Activated CD4-positive, alpha-beta T cell treated with anti-CD3 and anti-CD28 coated beads, Interleukin-2, amount 50 U/mL, for 16 hours (primary cell): Measurements from ENCODE around the gene TTC39B.

Experiments
- DNase-seq: peaks from one replicate; pipeline ENCODE4 v3.0.0-alpha.2; 2020

Gene TTC39B

GRCh38 chr9:15221746-15222145 is 85.3 kb downstream of the TTC39B start:
- no peak for DNase-seq

- no peak for DNase-seq
Measured at GRCh38 chr9:15220658-15221318, 86.2 kb downstream of the TTC39B start.

GRCh38 chr9:15219546-15219945 is 87.5 kb downstream of the TTC39B start:
- no peak for DNase-seq

GRCh38 chr9:15218994-15219393 is 88.0 kb downstream of the TTC39B start:
- no peak for DNase-seq

GRCh38 chr9:15213249-15213648 is 93.8 kb downstream of the TTC39B start:
- DNase-seq = no peak

GRCh38 chr9:15211815-15212495 is 95.1 kb downstream of the TTC39B start:
- no peak for DNase-seq

- peak; percentile 74 for DNase-seq
Measured at GRCh38 chr9:15211160-15211814, 95.7 kb downstream of the TTC39B start.

- DNase-seq = peak; percentile 15
Measured at GRCh38 chr9:15206903-15207696, 99.9 kb downstream of the TTC39B start.

- DNase-seq = no peak
Measured at GRCh38 chr9:15205632-15206420, 101.2 kb downstream of the TTC39B start.

- DNase-seq = no peak
Measured at GRCh38 chr9:15203581-15203980, 103.4 kb downstream of the TTC39B start.

- no peak for DNase-seq
Measured at GRCh38 chr9:15200111-15200510, 106.9 kb downstream of the TTC39B start.

- no peak for DNase-seq
Measured at GRCh38 chr9:15192856-15193255, 114.2 kb downstream of the TTC39B start.

GRCh38 chr9:15191378-15191777 is 115.6 kb downstream of the TTC39B start:
- DNase-seq = peak; percentile 14

- no peak for DNase-seq
Measured at GRCh38 chr9:15189481-15189880, 117.5 kb downstream of the TTC39B start.

- DNase-seq = no peak
Measured at GRCh38 chr9:15187589-15187988, 119.4 kb downstream of the TTC39B start.

- no peak for DNase-seq
Measured at GRCh38 chr9:15182730-15183129, 124.3 kb downstream of the TTC39B start.

- no peak for DNase-seq
Measured at GRCh38 chr9:15182101-15182551, 124.9 kb downstream of the TTC39B start.

- peak; percentile 10 for DNase-seq
Measured at GRCh38 chr9:15180124-15180523, 126.9 kb downstream of the TTC39B start.

- no peak for DNase-seq
Measured at GRCh38 chr9:15178631-15179030, 128.4 kb downstream of the TTC39B start.

GRCh38 chr9:15176836-15177235 is 130.2 kb downstream of the TTC39B start:
- DNase-seq = no peak

GRCh38 chr9:15163931-15164330 is 143.1 kb downstream of the TTC39B start:
- no peak for DNase-seq

GRCh38 chr9:15161753-15162152 is 145.3 kb downstream of the TTC39B start:
- no peak for DNase-seq
